ENCODE data around the gene SMCO3.

Gene SMCO3

GRCh38 chr12:14774906-14775635 lies 38.9 kb downstream of the SMCO3 start:
- Histone ChIP-seq H3K79me2 (ENCODE audit: insufficient read depth, low read length) (no peaks in the 10 kb centered on the region), H3K9me3 (ENCODE audit: insufficient read depth, low read length) (no peaks in the 10 kb centered on the region), H3K9ac (ENCODE audit: low read length) (peak overlapping the region; percentile 55), H4K20me1 (ENCODE audit: low read depth, low read length) (no peaks in the 10 kb centered on the region), H3K4me3 (ENCODE audit: insufficient read depth, low read length, poor library complexity, severe bottlenecking) (peak overlapping the region; percentile 54), H3K27me3 (ENCODE audit: low read length) (no peaks in the 10 kb centered on the region), H3K27ac (ENCODE audit: low read depth, low read length) (no peak overlapping the region), H2AFZ (ENCODE audit: low read depth, low read length, severe bottlenecking) (peak overlapping the region; percentile 75), H3F3A (ENCODE audit: insufficient read depth) (peaks cover 37% of the 10 kb centered on the region), H3K4me2 (ENCODE audit: low read depth, low read length, poor library complexity, severe bottlenecking) (peak overlapping the region; percentile 60), H3K9me2 (replicated peaks; ENCODE audit: insufficient read depth, low read length) (no peaks in the 10 kb centered on the region), H3K36me3 (ENCODE audit: low read length) (no peaks in the 10 kb centered on the region)
- TF ChIP-seq CTCF (IDR thresholded peaks at IDR 0.05; ENCODE audit: insufficient read depth, low read length, poor library complexity, severe bottlenecking) (no peak), EZH2phosphoT487 (conservative IDR thresholded peaks at IDR 0.05; ENCODE audit: low read length) (no peak)

GRCh38 chr12:14774074-14774905 lies 39.7 kb downstream of the SMCO3 start:
- peak overlapping the region; percentile 55 for H3K9ac ChIP-seq (ENCODE audit: low read length)
- H2AFZ ChIP-seq (ENCODE audit: low read depth, low read length, severe bottlenecking), result peak overlapping the region; percentile 75

GRCh38 chr12:14773685-14774073 lies 40.3 kb downstream of the SMCO3 start:
- H3F3A ChIP-seq (ENCODE audit: insufficient read depth), result peaks cover 43% of the 10 kb centered on the region
- no peaks in the 10 kb centered on the region for H4K20me1 ChIP-seq (ENCODE audit: low read depth, low read length)
- H3K36me3 ChIP-seq (ENCODE audit: low read length), result no peaks in the 10 kb centered on the region
- H3K9me3 ChIP-seq (ENCODE audit: insufficient read depth, low read length), result no peaks in the 10 kb centered on the region
- TF ChIP-seq EZH2phosphoT487 (conservative IDR thresholded peaks at IDR 0.05; ENCODE audit: low read length) (no peak), CTCF (IDR thresholded peaks at IDR 0.05; ENCODE audit: insufficient read depth, low read length, poor library complexity, severe bottlenecking) (no peak)
- H2AFZ ChIP-seq (ENCODE audit: low read depth, low read length, severe bottlenecking), result peak overlapping the region; percentile 75
- no peaks in the 10 kb centered on the region for H3K27me3 ChIP-seq (ENCODE audit: low read length)
- peaks cover 10% of the 10 kb centered on the region for H3K79me2 ChIP-seq (ENCODE audit: insufficient read depth, low read length)
- peak overlapping the region; percentile 61 for H3K27ac ChIP-seq (ENCODE audit: low read depth, low read length)
- H3K9me2 ChIP-seq (replicated peaks; ENCODE audit: insufficient read depth, low read length), result no peaks in the 10 kb centered on the region
- peak overlapping the region; percentile 60 for H3K4me2 ChIP-seq (ENCODE audit: low read depth, low read length, poor library complexity, severe bottlenecking)
- H3K9ac ChIP-seq (ENCODE audit: low read length), result peak overlapping the region; percentile 55
- peak overlapping the region; percentile 54 for H3K4me3 ChIP-seq (ENCODE audit: insufficient read depth, low read length, poor library complexity, severe bottlenecking)

More at GRCh38 chr12:14774074-14774905, 39.7 kb downstream of the SMCO3 start:
- Histone ChIP-seq H3K36me3 (ENCODE audit: low read length) (no peaks in the 10 kb centered on the region), H3K9me3 (ENCODE audit: insufficient read depth, low read length) (no peaks in the 10 kb centered on the region), H3K27me3 (ENCODE audit: low read length) (no peaks in the 10 kb centered on the region), H3K4me3 (ENCODE audit: insufficient read depth, low read length, poor library complexity, severe bottlenecking) (peak overlapping the region; percentile 54), H4K20me1 (ENCODE audit: low read depth, low read length) (no peaks in the 10 kb centered on the region), H3K79me2 (ENCODE audit: insufficient read depth, low read length) (peaks cover 4% of the 10 kb centered on the region), H3K27ac (ENCODE audit: low read depth, low read length) (peak overlapping the region; percentile 61), H3K4me2 (ENCODE audit: low read depth, low read length, poor library complexity, severe bottlenecking) (peak overlapping the region; percentile 60), H3F3A (ENCODE audit: insufficient read depth) (peaks cover 39% of the 10 kb centered on the region), H3K9me2 (replicated peaks; ENCODE audit: insufficient read depth, low read length) (no peaks in the 10 kb centered on the region)
- TF ChIP-seq EZH2phosphoT487 (conservative IDR thresholded peaks at IDR 0.05; ENCODE audit: low read length) (no peak), CTCF (IDR thresholded peaks at IDR 0.05; ENCODE audit: insufficient read depth, low read length, poor library complexity, severe bottlenecking) (no peak)

Data from SU-DHL-6 (cell line).